Measurements from ENCODE around the gene MAN1A1.

MAN1A1 gene

GRCh38 chr6:119226089-119226488, 123.5 kb downstream of the MAN1A1 start:
- FAIRE-seq = no peak

- FAIRE-seq = no peak
These were observed 125.4 kb downstream of the MAN1A1 start for GRCh38 chr6:119224095-119224701.

- FAIRE-seq = no peak
These were observed 129.1 kb downstream of the MAN1A1 start for GRCh38 chr6:119220452-119220851.

- FAIRE-seq = no peak
These were observed 131.0 kb downstream of the MAN1A1 start for GRCh38 chr6:119218548-119218947.

GRCh38 chr6:119215885-119216590, 133.5 kb downstream of the MAN1A1 start:
- FAIRE-seq = no peak

GRCh38 chr6:119215309-119215708, 134.3 kb downstream of the MAN1A1 start:
- no peak for FAIRE-seq

GRCh38 chr6:119210596-119210995, 139.0 kb downstream of the MAN1A1 start:
- FAIRE-seq = no peak

- no peak for FAIRE-seq
These were observed 139.9 kb downstream of the MAN1A1 start for GRCh38 chr6:119209452-119210205.

GRCh38 chr6:119207971-119208725, 141.4 kb downstream of the MAN1A1 start:
- no peak for FAIRE-seq

GRCh38 chr6:119207327-119207726, 142.2 kb downstream of the MAN1A1 start:
- no peak for FAIRE-seq

GRCh38 chr6:119205911-119206618, 143.5 kb downstream of the MAN1A1 start:
- FAIRE-seq = no peak

GRCh38 chr6:119204719-119205118, 144.8 kb downstream of the MAN1A1 start:
- FAIRE-seq = no peak

GRCh38 chr6:119201480-119201879, 148.1 kb downstream of the MAN1A1 start:
- FAIRE-seq = no peak

GRCh38 chr6:119200512-119201175, 148.9 kb downstream of the MAN1A1 start:
- no peak for FAIRE-seq

GRCh38 chr6:119197271-119197670, 152.3 kb downstream of the MAN1A1 start:
- no peak for FAIRE-seq

GRCh38 chr6:119196715-119197114, 152.8 kb downstream of the MAN1A1 start:
- no peak for FAIRE-seq

- no peak for FAIRE-seq
These were observed 153.7 kb downstream of the MAN1A1 start for GRCh38 chr6:119195848-119196247.

GRCh38 chr6:119195204-119195603, 154.4 kb downstream of the MAN1A1 start:
- no peak for FAIRE-seq

- no peak for FAIRE-seq
These were observed 155.9 kb downstream of the MAN1A1 start for GRCh38 chr6:119193707-119194106.

GRCh38 chr6:119192200-119192599, 157.4 kb downstream of the MAN1A1 start:
- no peak for FAIRE-seq

- no peak for FAIRE-seq
These were observed 159.4 kb downstream of the MAN1A1 start for GRCh38 chr6:119190176-119190575.

- no peak for FAIRE-seq
These were observed 160.1 kb downstream of the MAN1A1 start for GRCh38 chr6:119189498-119189897.

All from A204.1 (cell line).